HL-60 (cell line): Measurements from ENCODE around the gene CD177.

Source experiments
- POLR2AphosphoS5 ChIP-seq: IDR thresholded peaks from 2 replicates; pipeline ENCODE4 v1.6.1; 2012; ENCODE audit warnings: low read depth
- TF ChIP-seq, protein P1 (sequence below): IDR thresholded peaks from 2 replicates; pipeline ENCODE4 v1.6.1; 2012; ENCODE audit warnings: low read depth; ENCODE audit not compliant: insufficient replicate concordance
- TF ChIP-seq, protein P2 (sequence below): IDR thresholded peaks from one replicate; pipeline ENCODE4 v1.5.1; 2011; ENCODE audit warnings: low read length, control low read depth, inconsistent platforms; ENCODE audit not compliant: insufficient read depth

DNA sequence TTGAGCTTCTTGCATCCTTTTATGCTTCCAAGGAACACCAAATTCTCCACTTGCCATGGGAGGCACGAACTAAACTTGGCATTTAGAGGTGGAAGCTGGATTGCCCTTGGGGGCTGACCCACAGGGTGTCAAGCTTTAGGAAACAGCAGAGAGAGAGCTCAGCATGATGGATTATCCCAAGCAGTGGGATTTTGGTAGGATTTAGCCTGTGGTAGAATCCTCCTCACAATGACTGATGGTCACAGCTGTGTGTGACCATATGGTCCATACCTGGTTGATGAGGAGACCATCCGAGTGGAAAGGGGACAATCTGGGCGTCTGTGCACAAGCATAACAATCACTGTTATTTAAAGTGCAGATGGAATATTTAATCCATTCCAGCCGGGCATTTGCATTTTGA lies 44.0 kb upstream of the CD177 start:
- no peak for TF ChIP-seq POLR2AphosphoS5
- TF ChIP-seq, protein P1, sequence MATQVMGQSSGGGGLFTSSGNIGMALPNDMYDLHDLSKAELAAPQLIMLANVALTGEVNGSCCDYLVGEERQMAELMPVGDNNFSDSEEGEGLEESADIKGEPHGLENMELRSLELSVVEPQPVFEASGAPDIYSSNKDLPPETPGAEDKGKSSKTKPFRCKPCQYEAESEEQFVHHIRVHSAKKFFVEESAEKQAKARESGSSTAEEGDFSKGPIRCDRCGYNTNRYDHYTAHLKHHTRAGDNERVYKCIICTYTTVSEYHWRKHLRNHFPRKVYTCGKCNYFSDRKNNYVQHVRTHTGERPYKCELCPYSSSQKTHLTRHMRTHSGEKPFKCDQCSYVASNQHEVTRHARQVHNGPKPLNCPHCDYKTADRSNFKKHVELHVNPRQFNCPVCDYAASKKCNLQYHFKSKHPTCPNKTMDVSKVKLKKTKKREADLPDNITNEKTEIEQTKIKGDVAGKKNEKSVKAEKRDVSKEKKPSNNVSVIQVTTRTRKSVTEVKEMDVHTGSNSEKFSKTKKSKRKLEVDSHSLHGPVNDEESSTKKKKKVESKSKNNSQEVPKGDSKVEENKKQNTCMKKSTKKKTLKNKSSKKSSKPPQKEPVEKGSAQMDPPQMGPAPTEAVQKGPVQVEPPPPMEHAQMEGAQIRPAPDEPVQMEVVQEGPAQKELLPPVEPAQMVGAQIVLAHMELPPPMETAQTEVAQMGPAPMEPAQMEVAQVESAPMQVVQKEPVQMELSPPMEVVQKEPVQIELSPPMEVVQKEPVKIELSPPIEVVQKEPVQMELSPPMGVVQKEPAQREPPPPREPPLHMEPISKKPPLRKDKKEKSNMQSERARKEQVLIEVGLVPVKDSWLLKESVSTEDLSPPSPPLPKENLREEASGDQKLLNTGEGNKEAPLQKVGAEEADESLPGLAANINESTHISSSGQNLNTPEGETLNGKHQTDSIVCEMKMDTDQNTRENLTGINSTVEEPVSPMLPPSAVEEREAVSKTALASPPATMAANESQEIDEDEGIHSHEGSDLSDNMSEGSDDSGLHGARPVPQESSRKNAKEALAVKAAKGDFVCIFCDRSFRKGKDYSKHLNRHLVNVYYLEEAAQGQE, result no peak
- TF ChIP-seq, protein P2, sequence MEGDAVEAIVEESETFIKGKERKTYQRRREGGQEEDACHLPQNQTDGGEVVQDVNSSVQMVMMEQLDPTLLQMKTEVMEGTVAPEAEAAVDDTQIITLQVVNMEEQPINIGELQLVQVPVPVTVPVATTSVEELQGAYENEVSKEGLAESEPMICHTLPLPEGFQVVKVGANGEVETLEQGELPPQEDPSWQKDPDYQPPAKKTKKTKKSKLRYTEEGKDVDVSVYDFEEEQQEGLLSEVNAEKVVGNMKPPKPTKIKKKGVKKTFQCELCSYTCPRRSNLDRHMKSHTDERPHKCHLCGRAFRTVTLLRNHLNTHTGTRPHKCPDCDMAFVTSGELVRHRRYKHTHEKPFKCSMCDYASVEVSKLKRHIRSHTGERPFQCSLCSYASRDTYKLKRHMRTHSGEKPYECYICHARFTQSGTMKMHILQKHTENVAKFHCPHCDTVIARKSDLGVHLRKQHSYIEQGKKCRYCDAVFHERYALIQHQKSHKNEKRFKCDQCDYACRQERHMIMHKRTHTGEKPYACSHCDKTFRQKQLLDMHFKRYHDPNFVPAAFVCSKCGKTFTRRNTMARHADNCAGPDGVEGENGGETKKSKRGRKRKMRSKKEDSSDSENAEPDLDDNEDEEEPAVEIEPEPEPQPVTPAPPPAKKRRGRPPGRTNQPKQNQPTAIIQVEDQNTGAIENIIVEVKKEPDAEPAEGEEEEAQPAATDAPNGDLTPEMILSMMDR, result no peak
